ENCODE results near the gene GOLT1A.

DNA sequence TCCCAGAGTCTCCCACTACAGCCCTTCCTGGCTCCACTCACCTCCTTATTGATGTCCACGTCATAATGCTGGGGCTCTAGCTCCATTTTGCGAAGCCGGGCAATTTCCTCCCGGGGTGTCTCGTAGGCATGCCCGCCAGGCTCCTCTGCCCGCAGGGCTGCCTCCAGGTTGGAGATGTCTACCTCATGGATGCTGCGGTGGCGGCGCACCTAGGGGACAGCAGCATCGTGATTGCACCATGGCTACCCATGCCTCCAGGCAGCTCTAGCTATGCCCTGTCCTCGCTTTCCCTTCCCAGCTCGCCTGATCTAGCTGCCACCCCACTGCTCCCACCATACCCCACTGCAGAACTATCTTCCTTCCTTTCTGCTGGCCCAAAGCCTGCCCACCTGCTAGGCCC, 15.1 kb upstream of the GOLT1A start:
- TF ChIP-seq, protein P1, sequence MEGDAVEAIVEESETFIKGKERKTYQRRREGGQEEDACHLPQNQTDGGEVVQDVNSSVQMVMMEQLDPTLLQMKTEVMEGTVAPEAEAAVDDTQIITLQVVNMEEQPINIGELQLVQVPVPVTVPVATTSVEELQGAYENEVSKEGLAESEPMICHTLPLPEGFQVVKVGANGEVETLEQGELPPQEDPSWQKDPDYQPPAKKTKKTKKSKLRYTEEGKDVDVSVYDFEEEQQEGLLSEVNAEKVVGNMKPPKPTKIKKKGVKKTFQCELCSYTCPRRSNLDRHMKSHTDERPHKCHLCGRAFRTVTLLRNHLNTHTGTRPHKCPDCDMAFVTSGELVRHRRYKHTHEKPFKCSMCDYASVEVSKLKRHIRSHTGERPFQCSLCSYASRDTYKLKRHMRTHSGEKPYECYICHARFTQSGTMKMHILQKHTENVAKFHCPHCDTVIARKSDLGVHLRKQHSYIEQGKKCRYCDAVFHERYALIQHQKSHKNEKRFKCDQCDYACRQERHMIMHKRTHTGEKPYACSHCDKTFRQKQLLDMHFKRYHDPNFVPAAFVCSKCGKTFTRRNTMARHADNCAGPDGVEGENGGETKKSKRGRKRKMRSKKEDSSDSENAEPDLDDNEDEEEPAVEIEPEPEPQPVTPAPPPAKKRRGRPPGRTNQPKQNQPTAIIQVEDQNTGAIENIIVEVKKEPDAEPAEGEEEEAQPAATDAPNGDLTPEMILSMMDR (IDR thresholded peaks at IDR 0.05): no peak
- TF ChIP-seq, protein P2, sequence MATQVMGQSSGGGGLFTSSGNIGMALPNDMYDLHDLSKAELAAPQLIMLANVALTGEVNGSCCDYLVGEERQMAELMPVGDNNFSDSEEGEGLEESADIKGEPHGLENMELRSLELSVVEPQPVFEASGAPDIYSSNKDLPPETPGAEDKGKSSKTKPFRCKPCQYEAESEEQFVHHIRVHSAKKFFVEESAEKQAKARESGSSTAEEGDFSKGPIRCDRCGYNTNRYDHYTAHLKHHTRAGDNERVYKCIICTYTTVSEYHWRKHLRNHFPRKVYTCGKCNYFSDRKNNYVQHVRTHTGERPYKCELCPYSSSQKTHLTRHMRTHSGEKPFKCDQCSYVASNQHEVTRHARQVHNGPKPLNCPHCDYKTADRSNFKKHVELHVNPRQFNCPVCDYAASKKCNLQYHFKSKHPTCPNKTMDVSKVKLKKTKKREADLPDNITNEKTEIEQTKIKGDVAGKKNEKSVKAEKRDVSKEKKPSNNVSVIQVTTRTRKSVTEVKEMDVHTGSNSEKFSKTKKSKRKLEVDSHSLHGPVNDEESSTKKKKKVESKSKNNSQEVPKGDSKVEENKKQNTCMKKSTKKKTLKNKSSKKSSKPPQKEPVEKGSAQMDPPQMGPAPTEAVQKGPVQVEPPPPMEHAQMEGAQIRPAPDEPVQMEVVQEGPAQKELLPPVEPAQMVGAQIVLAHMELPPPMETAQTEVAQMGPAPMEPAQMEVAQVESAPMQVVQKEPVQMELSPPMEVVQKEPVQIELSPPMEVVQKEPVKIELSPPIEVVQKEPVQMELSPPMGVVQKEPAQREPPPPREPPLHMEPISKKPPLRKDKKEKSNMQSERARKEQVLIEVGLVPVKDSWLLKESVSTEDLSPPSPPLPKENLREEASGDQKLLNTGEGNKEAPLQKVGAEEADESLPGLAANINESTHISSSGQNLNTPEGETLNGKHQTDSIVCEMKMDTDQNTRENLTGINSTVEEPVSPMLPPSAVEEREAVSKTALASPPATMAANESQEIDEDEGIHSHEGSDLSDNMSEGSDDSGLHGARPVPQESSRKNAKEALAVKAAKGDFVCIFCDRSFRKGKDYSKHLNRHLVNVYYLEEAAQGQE (IDR thresholded peaks at IDR 0.05; ENCODE audit: insufficient read depth in 1 of 2, low read depth in 2 of 2, low read length in 1 of 2): no peak
- no peak for TF ChIP-seq SIN3A (IDR thresholded peaks at IDR 0.05; ENCODE audit: borderline replicate concordance, insufficient read depth, low read depth, low read length)
- TF ChIP-seq POLR2AphosphoS5 (IDR thresholded peaks at IDR 0.05; ENCODE audit: low read depth, low read length): no peak
